Measurements from ENCODE around the gene YRDC. TPM values are rescaled to one million over a fixed set of nuclear protein-coding genes. Genes with fewer than 3 reads are reported as not detected.
"Not testable (repeated sequence)": the region's sequence is repeated elsewhere in the genome, so short reads cannot be mapped to it uniquely, and the experiment has no call there.

YRDC gene
- total RNA-seq, 2 donors from 2014 or later, result 30.0 to 31.3 TPM

GRCh38 chr1:37778654-37779053 is 29.4 kb downstream of the YRDC start:
- no peak for ATAC-seq (replicated peaks in 1 of 2)
- Mint-ChIP-seq H3K27me3 (ENCODE audit: low read depth) (peaks cover 25% of the 10 kb centered on the region), H3K36me3 (ENCODE audit: insufficient read depth in 2 of 2) (no peaks in the 10 kb centered on the region), H3K9me3 (no peaks in the 10 kb centered on the region), H3K4me3 (no peak overlapping the region), H3K4me1 (ENCODE audit: low read depth) (peaks cover 12% of the 10 kb centered on the region), H3K27ac (no peak overlapping the region)
- DNase-seq, result no peak

- no peaks in the 10 kb centered on the region for H3K36me3 Mint-ChIP-seq (ENCODE audit: insufficient read depth in 2 of 2)
- DNase-seq (peak; percentile 15 to 27), ATAC-seq (replicated peaks in 1 of 2) (peak; percentile 28 to 34)
- H3K4me3 Mint-ChIP-seq, result no peak overlapping the region
- H3K27me3 Mint-ChIP-seq (ENCODE audit: low read depth), result peaks cover 33% of the 10 kb centered on the region
- H3K27ac Mint-ChIP-seq, result no peak overlapping the region
- peaks cover 12% of the 10 kb centered on the region for H3K4me1 Mint-ChIP-seq (ENCODE audit: low read depth)
- no peaks in the 10 kb centered on the region for H3K9me3 Mint-ChIP-seq
Observed at GRCh38 chr1:37776946-37777516, 31.0 kb downstream of the YRDC start.

GRCh38 chr1:37771440-37771839 is 36.6 kb downstream of the YRDC start:
- not testable (repeated sequence) for ATAC-seq (replicated peaks in 1 of 2); H3K9me3 Mint-ChIP-seq; H3K4me3 Mint-ChIP-seq; DNase-seq; H3K36me3 Mint-ChIP-seq (ENCODE audit: insufficient read depth in 2 of 2); H3K27ac Mint-ChIP-seq; H3K4me1 Mint-ChIP-seq (ENCODE audit: low read depth)
- H3K27me3 Mint-ChIP-seq (ENCODE audit: low read depth), result peaks cover 46% of the 10 kb centered on the region

- DNase-seq, result no peak
Observed at GRCh38 chr1:37767488-37767887, 40.5 kb downstream of the YRDC start.

GRCh38 chr1:37765916-37766664 is 41.9 kb downstream of the YRDC start:
- DNase-seq (peak; percentile 40 to 44), ATAC-seq (replicated peaks in 1 of 2) (peak; percentile 79 to 83)
- peaks cover 22% of the 10 kb centered on the region for H3K4me1 Mint-ChIP-seq (ENCODE audit: low read depth)
- peaks cover 84% of the 10 kb centered on the region for H3K27me3 Mint-ChIP-seq (ENCODE audit: low read depth)
- H3K4me3 Mint-ChIP-seq, result peak overlapping the region; percentile 70 to 77
- H3K9me3 Mint-ChIP-seq, result no peaks in the 10 kb centered on the region
- H3K36me3 Mint-ChIP-seq (ENCODE audit: insufficient read depth in 2 of 2), result peaks cover 1 to 7% of the 10 kb centered on the region in 2 donors
- H3K27ac Mint-ChIP-seq, result no peak overlapping the region

More at GRCh38 chr1:37767488-37767887, 40.5 kb downstream of the YRDC start:
- H3K27ac Mint-ChIP-seq, result no peak overlapping the region
- peaks cover 22% of the 10 kb centered on the region for H3K4me1 Mint-ChIP-seq (ENCODE audit: low read depth)
- H3K9me3 Mint-ChIP-seq, result no peaks in the 10 kb centered on the region
- peaks cover 1 to 7% of the 10 kb centered on the region in 2 donors for H3K36me3 Mint-ChIP-seq (ENCODE audit: insufficient read depth in 2 of 2)
- peaks cover 74% of the 10 kb centered on the region for H3K27me3 Mint-ChIP-seq (ENCODE audit: low read depth)
- no peak overlapping the region for H3K4me3 Mint-ChIP-seq
- no peak for ATAC-seq (replicated peaks in 1 of 2)

GRCh38 chr1:37764888-37765441 is 43.0 kb downstream of the YRDC start, which contains the start of gene EPHA10:
Gene EPHA10, minus strand, starts transcription at chr1:37765120. Its CDS starts 54 bp downstream, at chr1:37765066.
- DNase-seq, result no peak

GRCh38 chr1:37764414-37764825 is 43.6 kb downstream of the YRDC start:
- DNase-seq (peak; percentile 43 to 65), ATAC-seq (replicated peaks in 1 of 2) (peak in 1 of 2 donors; percentile 40)
- H3K9me3 Mint-ChIP-seq, result no peaks in the 10 kb centered on the region
- peaks cover 74% of the 10 kb centered on the region for H3K27me3 Mint-ChIP-seq (ENCODE audit: low read depth)
- no peak overlapping the region for H3K27ac Mint-ChIP-seq
- H3K4me3 Mint-ChIP-seq, result peak overlapping the region in 1 of 2 donors; percentile 61
- H3K36me3 Mint-ChIP-seq (ENCODE audit: insufficient read depth in 2 of 2), result peaks cover 1 to 7% of the 10 kb centered on the region in 2 donors
- peaks cover 22% of the 10 kb centered on the region for H3K4me1 Mint-ChIP-seq (ENCODE audit: low read depth)

More at GRCh38 chr1:37764888-37765441, 43.0 kb downstream of the YRDC start, which contains the start of gene EPHA10:
- no peak within 1 kb of the TSS for H3K27ac Mint-ChIP-seq
- H3K27me3 Mint-ChIP-seq (ENCODE audit: low read depth), result peaks cover 74% of the 10 kb centered on the region
- peaks cover 22% of the 10 kb centered on the region for H3K4me1 Mint-ChIP-seq (ENCODE audit: low read depth)
- peak within 1 kb of the TSS; percentile 70 to 77 for H3K4me3 Mint-ChIP-seq
- H3K36me3 Mint-ChIP-seq (ENCODE audit: insufficient read depth in 2 of 2), result peaks cover 1 to 7% of the 10 kb centered on the region in 2 donors
- ATAC-seq (replicated peaks in 1 of 2), result no peak
- no peaks in the 10 kb centered on the region for H3K9me3 Mint-ChIP-seq

- ATAC-seq (replicated peaks in 1 of 2), result no peak
- H3K27ac Mint-ChIP-seq, result no peak overlapping the region
Observed at GRCh38 chr1:37763791-37764413, 44.1 kb downstream of the YRDC start.

GRCh38 chr1:37762516-37762915 is 45.5 kb downstream of the YRDC start:
- ATAC-seq (replicated peaks in 1 of 2) (no peak), DNase-seq (no peak)
- H3K4me1 Mint-ChIP-seq (ENCODE audit: low read depth), result peaks cover 22% of the 10 kb centered on the region
- H3K9me3 Mint-ChIP-seq, result no peaks in the 10 kb centered on the region
- H3K36me3 Mint-ChIP-seq (ENCODE audit: insufficient read depth in 2 of 2), result peaks cover 1 to 7% of the 10 kb centered on the region in 2 donors
- H3K4me3 Mint-ChIP-seq, result no peak overlapping the region
- H3K27ac Mint-ChIP-seq, result no peak overlapping the region
- H3K27me3 Mint-ChIP-seq (ENCODE audit: low read depth), result peaks cover 59% of the 10 kb centered on the region

More at GRCh38 chr1:37763791-37764413, 44.1 kb downstream of the YRDC start:
- Mint-ChIP-seq H3K4me1 (ENCODE audit: low read depth) (peaks cover 22% of the 10 kb centered on the region), H3K9me3 (no peaks in the 10 kb centered on the region), H3K27me3 (ENCODE audit: low read depth) (peaks cover 72% of the 10 kb centered on the region), H3K4me3 (no peak overlapping the region), H3K36me3 (ENCODE audit: insufficient read depth in 2 of 2) (peaks cover 1 to 7% of the 10 kb centered on the region in 2 donors)
- no peak for DNase-seq

- peaks cover 1 to 7% of the 10 kb centered on the region in 2 donors for H3K36me3 Mint-ChIP-seq (ENCODE audit: insufficient read depth in 2 of 2)
- peaks cover 22% of the 10 kb centered on the region for H3K4me1 Mint-ChIP-seq (ENCODE audit: low read depth)
- ATAC-seq (replicated peaks in 1 of 2), result no peak
- H3K27ac Mint-ChIP-seq, result no peak overlapping the region
- DNase-seq, result no peak
- no peaks in the 10 kb centered on the region for H3K9me3 Mint-ChIP-seq
- peaks cover 51% of the 10 kb centered on the region for H3K27me3 Mint-ChIP-seq (ENCODE audit: low read depth)
- H3K4me3 Mint-ChIP-seq, result no peak overlapping the region
Observed at GRCh38 chr1:37761416-37762095, 46.5 kb downstream of the YRDC start.

- peaks cover 20% of the 10 kb centered on the region for H3K4me1 Mint-ChIP-seq (ENCODE audit: low read depth)
- no peak for ATAC-seq (replicated peaks in 1 of 2)
- H3K27ac Mint-ChIP-seq, result no peak overlapping the region
- no peak overlapping the region for H3K4me3 Mint-ChIP-seq
- H3K27me3 Mint-ChIP-seq (ENCODE audit: low read depth), result peaks cover 30% of the 10 kb centered on the region
- DNase-seq, result no peak
- peaks cover 0 to 3% of the 10 kb centered on the region in 2 donors for H3K36me3 Mint-ChIP-seq (ENCODE audit: insufficient read depth in 2 of 2)
- H3K9me3 Mint-ChIP-seq, result no peaks in the 10 kb centered on the region
Observed at GRCh38 chr1:37759451-37759850, 48.6 kb downstream of the YRDC start.

- Mint-ChIP-seq H3K27me3 (ENCODE audit: low read depth) (peaks cover 21% of the 10 kb centered on the region), H3K9me3 (no peaks in the 10 kb centered on the region), H3K4me3 (no peak overlapping the region), H3K27ac (no peak overlapping the region), H3K36me3 (ENCODE audit: insufficient read depth in 2 of 2) (no peaks in the 10 kb centered on the region), H3K4me1 (ENCODE audit: low read depth) (peaks cover 31% of the 10 kb centered on the region)
- ATAC-seq (replicated peaks in 1 of 2) (no peak), DNase-seq (no peak)
Observed at GRCh38 chr1:37755951-37756560, 52.0 kb downstream of the YRDC start.
